H1 (cell line): ENCODE measurements around the gene CNTN5. TPM values are rescaled to one million over a fixed set of nuclear protein-coding genes. Genes with fewer than 3 reads are reported as not detected.

Experiments used
- SIN3A ChIP-seq, 2 experiments: IDR thresholded peaks in 1 of 2; conservative IDR thresholded peaks in 1 of 2; 2 replicates each; pipeline ENCODE4 v1.6.1; 2011 to 2012; ENCODE audit warnings: low read length in 2 of 2, improper control_type of control experiment in 1 of 2, low read depth in 1 of 2, mild to moderate bottlenecking in 1 of 2
- TAF1 ChIP-seq: IDR thresholded peaks from 2 replicates; pipeline ENCODE4 v1.6.1; 2011; ENCODE audit warnings: mild to moderate bottlenecking, low read depth, low read length
- TAF7 ChIP-seq: optimal IDR thresholded peaks from 2 replicates; pipeline ENCODE3; 2011; ENCODE audit warnings: low read depth, mild to moderate bottlenecking, inconsistent platforms, low read length, moderate library complexity, borderline replicate concordance
- TBP ChIP-seq: IDR thresholded peaks from 2 replicates; pipeline ENCODE4 v1.6.1; 2011; ENCODE audit warnings: low read depth, low read length, improper control_type of control experiment
- TCF12 ChIP-seq: IDR thresholded peaks from 2 replicates; pipeline ENCODE4 v1.6.1; 2011; ENCODE audit warnings: low read depth, mild to moderate bottlenecking, low read length
- polyA plus RNA-seq, 7 experiments: library from polyadenylated mRNA; depleted of rRNA in 3 of 7; stranded (reverse) in 5 of 7; unstranded in 2 of 7; fragments of >200 nt in 5 of 7; fragments of 200-250 nt in 2 of 7; gene quantifications; 1 replicate in 5 of 7; 2 replicates in 1 of 7; 4 replicates in 1 of 7; pipeline versions ENCODE4 v1.2.1 to v1.2.3, GENCODE V29; 2011 to 2013; ENCODE audit warnings: missing spikeins in 2 of 7, mixed read lengths in 2 of 7
- total RNA-seq: library from RNA; stranded (reverse); fragmentation: NEBNext Ultra II Directional; extraction: Animal tissue kit (Norgen Biotek cat#: 25700); gene quantifications from 2 replicates; pipeline ENCODE4 v1.2.1, GENCODE V29; 2021

Gene CNTN5
- total and polyA plus RNA-seq, 2 of the 8 experiments (the other 6 are each of a cell fraction or from before 2014, with no cell fraction given) = not detected

GRCh38 chr11:99184146-99184545, 163.4 kb downstream of the CNTN5 start (continued):
- TF ChIP-seq TCF12 (no peak), SIN3A (conservative IDR thresholded peaks at IDR 0.05 in 1 of 2, IDR thresholded peaks at IDR 0.05 in 1 of 2; ENCODE audit: low read depth in 1 of 2, low read length in 2 of 2) (no peak), TAF7 (no peak), TBP (no peak), TAF1 (no peak)
